ENCODE measurements around the gene SNX24.

DNA sequence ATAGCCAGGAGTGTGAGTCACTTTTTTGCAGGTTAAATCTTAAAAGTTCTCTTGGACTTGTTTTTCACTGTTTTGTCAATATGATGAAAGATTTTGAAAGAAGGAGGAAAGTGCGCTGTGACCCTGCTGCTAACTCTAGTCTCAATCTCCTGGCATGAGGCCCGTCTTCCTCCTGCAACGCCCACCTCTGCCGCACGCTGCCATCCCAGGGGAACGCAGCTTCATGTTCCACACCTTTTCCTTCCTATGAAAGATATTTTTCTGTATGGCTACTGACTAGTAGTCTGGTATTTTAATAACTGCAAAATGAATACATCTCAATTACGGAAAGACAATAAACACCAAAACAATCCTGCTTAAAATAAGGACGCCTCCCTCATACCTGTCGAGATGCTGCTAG is 182.8 kb downstream of the SNX24 start:
- TF ChIP-seq GATA3 (IDR thresholded peaks at IDR 0.05; ENCODE audit: low read depth, low read length) (no peak), GATA2 (IDR thresholded peaks at IDR 0.05; ENCODE audit: low read depth, low read length) (no peak)

Measured in SH-SY5Y (cell line).